IPS-NIHi11 (cell line): ENCODE data around the gene LINGO4.

ENCODE experiments used
- DNase-seq: peaks from one replicate; pipeline ENCODE4 v3.0.0; 2012; ENCODE audit warnings: mixed read lengths, low spot score

The LINGO4 gene

GRCh38 chr1:151805066-151805820 is at the start of gene LINGO4:
LINGO4 (minus strand) TSS chr1:151805419; CDS start chr1:151802704, 2,715 bp downstream.
- DNase-seq, result no peak

- no peak for DNase-seq
These were observed 49.4 kb upstream of the LINGO4 start for GRCh38 chr1:151854658-151855057.

GRCh38 chr1:151853411-151853943 is 48.3 kb upstream of the LINGO4 start, which contains the start of gene THEM5:
THEM5 (minus strand) TSS chr1:151853712; CDS start chr1:151853565, 147 bp downstream.
- DNase-seq, result no peak

GRCh38 chr1:151852733-151853132 is 47.5 kb upstream of the LINGO4 start:
- DNase-seq, result no peak

- DNase-seq, result no peak
These were observed 46.7 kb upstream of the LINGO4 start for GRCh38 chr1:151851886-151852285.

GRCh38 chr1:151849871-151850270 is 44.7 kb upstream of the LINGO4 start:
- DNase-seq, result no peak

GRCh38 chr1:151849126-151849525 is 43.9 kb upstream of the LINGO4 start:
- no peak for DNase-seq

GRCh38 chr1:151847867-151848596 is 42.8 kb upstream of the LINGO4 start:
- no peak for DNase-seq

- no peak for DNase-seq
These were observed 41.5 kb upstream of the LINGO4 start for GRCh38 chr1:151846686-151847237.

GRCh38 chr1:151846062-151846568 is 40.9 kb upstream of the LINGO4 start:
- DNase-seq, result peak; percentile 71

GRCh38 chr1:151843398-151843797 is 38.2 kb upstream of the LINGO4 start:
- no peak for DNase-seq

- no peak for DNase-seq
These were observed 35.9 kb upstream of the LINGO4 start for GRCh38 chr1:151841141-151841540.

- DNase-seq, result no peak
These were observed 35.2 kb upstream of the LINGO4 start for GRCh38 chr1:151840421-151840820.

GRCh38 chr1:151839457-151840403 is 34.5 kb upstream of the LINGO4 start, which contains the start of gene C2CD4D:
C2CD4D (minus strand) TSS chr1:151839820; CDS start chr1:151838989, 831 bp downstream.
- peak; percentile 85 for DNase-seq

GRCh38 chr1:151839082-151839412 is 33.8 kb upstream of the LINGO4 start:
- DNase-seq, result no peak

GRCh38 chr1:151838222-151839081 is 33.2 kb upstream of the LINGO4 start:
- peak; percentile 60 for DNase-seq

GRCh38 chr1:151837884-151838221 is 32.6 kb upstream of the LINGO4 start:
- no peak for DNase-seq

- DNase-seq, result no peak
These were observed 32.0 kb upstream of the LINGO4 start for GRCh38 chr1:151837197-151837596.

GRCh38 chr1:151835596-151835995 is 30.4 kb upstream of the LINGO4 start:
- DNase-seq, result no peak

- no peak for DNase-seq
These were observed 29.0 kb upstream of the LINGO4 start for GRCh38 chr1:151834239-151834638.
